8988T (cell line): ENCODE results near the gene STEAP3.
"Not testable (repeated sequence)": the region's sequence is repeated elsewhere in the genome, so short reads cannot be mapped to it uniquely, and the experiment has no call there.

ENCODE experiments used
- DNase-seq: peaks from one replicate; pipeline ENCODE4 v3.0.0; 2011

Gene STEAP3

GRCh38 chr2:119265693-119266066 is 42.0 kb downstream of the STEAP3 start:
- DNase-seq: no peak

GRCh38 chr2:119266091-119266589 is 42.5 kb downstream of the STEAP3 start:
- no peak for DNase-seq

DNA sequence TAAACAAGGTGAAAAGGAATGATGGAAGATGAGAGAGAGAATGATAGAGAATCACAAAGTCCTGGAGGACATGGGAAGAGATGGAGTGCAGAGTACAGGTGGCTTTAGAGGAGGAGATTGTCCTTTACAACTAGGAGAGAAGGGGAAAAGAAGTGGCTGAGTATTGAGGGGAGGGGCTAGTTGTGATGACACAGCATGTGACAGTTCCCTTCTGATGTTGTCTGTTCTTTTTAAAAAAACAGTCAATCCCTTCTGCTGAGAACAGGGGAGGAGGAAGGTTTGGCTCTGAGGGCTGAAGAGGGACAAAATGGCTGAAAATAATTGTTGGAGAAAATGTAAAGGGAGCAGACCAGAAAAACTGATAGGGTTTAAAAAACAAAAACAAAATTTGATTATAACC is 44.0 kb downstream of the STEAP3 start:
- no peak for DNase-seq

- DNase-seq: no peak
Measured at GRCh38 chr2:119276864-119277263, 53.2 kb downstream of the STEAP3 start.

- DNase-seq: not testable (repeated sequence)
Measured at GRCh38 chr2:119278385-119278784, 54.8 kb downstream of the STEAP3 start.

- DNase-seq: no peak
Measured at GRCh38 chr2:119278946-119279345, 55.3 kb downstream of the STEAP3 start.

- no peak for DNase-seq
Measured at GRCh38 chr2:119279666-119280065, 56.0 kb downstream of the STEAP3 start.

GRCh38 chr2:119280680-119281079 is 57.0 kb downstream of the STEAP3 start:
- no peak for DNase-seq

DNA sequence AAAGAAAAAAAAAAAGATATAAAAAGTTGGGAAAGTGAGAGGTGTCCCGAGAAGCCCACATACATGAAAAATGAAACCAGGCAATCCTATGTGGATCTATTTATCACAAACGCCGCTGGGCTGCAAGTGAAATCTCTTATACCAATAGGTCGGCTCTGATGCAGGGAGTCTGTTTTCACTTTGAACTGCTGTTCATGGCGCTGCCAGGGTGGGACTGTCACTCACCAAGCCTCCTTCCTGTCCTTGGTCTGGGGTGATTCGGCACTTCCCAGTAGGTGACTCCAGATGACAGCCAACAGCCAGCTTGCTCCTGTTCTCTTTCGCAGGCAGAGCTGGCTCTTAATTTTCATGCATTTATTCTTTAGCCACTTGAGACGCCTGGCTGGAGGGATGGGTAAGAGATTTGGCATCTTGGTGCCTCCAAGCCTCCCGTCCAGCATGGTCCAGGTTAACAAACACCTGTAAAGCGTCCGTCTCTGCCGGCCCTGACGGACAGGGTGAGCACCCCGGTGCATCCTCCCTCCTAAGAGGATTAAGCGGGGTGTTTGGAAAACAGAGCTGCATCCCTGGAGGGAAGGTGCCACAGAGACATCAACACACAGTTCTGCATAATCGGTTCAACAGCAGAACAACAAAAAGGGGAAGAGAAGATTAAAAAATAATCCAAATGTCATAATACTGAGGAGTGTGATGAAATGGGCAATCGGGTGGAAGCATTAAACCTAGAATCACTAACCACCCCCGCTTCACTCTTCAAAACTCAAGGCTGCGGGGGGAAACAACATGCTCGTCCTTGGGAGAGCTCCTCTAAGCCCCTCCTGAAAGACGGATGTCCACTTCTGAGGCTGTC is 58.7 kb downstream of the STEAP3 start:
- no peak for DNase-seq

DNA sequence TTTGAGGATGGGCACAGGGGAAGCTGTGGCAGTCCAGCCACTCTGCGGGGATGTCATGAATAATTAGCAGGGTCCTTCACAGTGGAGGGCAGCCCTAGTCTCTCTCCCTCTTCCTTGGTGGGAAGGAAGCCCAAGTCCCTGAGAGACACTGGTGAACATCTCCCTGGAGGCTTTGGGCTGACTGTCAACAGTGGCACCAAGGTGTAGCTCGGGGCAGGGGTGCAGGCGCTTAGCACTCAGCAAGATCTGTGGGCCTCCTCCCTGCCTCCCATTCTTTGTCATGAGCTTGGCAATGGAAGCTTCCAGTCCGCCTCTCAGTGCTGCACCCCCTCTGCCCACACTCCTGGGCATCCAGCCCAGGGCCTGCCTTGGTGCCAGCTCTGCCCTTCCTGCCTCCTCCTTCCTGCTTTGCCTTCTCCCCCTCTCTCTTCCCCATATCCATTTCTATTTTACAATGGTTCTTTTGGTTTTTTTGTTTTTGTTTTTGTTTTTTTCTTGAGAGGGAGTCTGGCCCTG is 59.4 kb downstream of the STEAP3 start:
- DNase-seq: no peak

DNA sequence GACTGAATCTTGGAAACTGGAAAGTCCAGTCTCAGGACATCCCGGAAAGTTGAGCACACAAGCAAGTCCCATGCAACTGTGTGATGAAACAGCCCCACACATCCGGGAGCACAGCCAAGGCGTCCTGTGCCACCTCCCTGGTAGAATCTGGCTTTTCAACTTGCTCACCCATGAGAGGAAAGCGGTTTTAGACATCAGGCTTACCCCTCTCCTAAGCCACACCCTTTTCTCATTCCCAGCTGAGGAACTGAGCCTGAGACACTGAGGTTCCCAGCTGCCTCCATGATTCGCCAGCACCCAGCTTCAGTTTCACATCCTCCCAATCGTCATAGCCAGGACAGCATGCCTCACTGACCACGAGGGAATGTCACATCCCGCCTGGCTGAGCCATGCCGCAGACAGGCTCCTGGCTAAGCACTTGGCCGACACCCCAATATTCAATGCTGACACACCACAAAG is 60.3 kb downstream of the STEAP3 start:
- no peak for DNase-seq

DNA sequence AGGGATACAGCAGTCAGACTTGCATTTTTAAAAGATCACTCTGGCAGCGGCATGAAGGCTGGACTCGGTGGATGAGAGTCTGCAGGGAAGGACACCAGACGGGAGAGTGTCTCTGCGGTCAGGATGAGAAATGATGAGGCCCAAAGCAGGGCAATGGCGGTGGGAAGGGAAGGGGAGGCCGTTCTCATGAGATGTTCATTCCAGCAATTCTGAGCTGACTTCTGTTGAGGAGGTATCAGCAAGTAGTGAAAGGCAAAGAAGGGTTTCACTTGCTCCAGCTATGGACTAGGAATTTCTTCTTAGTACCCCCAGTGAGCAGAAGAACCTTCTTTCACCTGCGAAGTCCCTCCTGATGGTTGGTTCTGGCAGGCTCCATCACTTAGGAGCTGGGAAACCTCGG is 63.0 kb downstream of the STEAP3 start:
- DNase-seq: no peak

GRCh38 chr2:119288576-119288975 is 64.9 kb downstream of the STEAP3 start:
- no peak for DNase-seq

DNA sequence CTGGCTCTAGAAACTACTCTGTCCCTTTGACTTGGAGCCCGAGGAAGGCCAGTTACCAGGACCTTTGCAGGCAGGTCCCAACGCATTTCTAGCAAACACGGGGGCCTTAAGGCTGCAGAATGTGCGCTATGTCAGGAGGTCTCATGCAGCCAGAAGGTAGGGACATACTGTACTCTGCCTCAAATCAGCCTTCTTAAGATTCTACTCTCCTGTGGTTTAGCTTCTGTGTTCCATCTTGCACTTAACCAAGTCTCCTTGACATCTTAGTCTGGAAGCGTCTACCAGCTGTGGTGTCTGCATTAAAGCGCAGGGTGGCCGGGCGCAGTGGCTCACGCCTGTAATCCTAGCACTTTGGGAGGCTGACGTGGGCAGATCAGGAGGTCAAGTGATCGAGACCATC is 65.5 kb downstream of the STEAP3 start:
- DNase-seq: no peak

GRCh38 chr2:119289642-119290041 is 66.0 kb downstream of the STEAP3 start:
- no peak for DNase-seq

DNA sequence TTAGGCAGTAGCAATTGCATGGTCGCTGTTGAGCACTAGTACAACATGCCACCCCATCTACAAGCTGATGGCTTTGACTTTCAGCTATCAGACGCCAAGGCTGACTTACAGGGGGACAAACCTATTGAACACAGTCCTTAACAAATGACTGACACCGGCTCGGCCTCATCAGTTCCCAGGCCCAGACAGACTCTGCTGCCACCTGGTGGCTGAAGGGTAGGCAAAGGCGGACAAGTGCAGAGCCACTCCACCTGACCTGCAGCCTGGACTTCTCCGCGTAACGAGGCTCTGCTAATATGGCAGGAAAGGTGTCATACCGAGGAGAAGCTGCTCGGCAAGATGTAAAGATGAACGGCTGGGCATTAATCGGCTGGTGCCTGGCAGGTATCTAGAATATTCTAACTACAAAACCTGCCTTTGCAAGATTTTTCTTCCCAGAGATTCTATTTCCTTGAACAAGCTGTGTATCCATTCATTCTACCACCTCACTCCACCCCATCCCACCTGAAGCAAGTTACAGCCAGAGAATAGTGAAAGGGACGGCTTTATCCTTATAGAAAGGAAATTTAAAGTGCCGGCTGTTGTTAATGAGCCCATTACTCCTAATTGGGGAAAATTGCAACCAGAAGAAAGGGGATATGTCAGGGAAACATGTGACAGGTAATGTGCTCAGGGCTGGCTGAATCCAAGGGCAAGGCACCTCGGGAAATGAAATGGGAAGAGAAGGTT is 67.4 kb downstream of the STEAP3 start:
- peak; percentile 79 for DNase-seq

DNA sequence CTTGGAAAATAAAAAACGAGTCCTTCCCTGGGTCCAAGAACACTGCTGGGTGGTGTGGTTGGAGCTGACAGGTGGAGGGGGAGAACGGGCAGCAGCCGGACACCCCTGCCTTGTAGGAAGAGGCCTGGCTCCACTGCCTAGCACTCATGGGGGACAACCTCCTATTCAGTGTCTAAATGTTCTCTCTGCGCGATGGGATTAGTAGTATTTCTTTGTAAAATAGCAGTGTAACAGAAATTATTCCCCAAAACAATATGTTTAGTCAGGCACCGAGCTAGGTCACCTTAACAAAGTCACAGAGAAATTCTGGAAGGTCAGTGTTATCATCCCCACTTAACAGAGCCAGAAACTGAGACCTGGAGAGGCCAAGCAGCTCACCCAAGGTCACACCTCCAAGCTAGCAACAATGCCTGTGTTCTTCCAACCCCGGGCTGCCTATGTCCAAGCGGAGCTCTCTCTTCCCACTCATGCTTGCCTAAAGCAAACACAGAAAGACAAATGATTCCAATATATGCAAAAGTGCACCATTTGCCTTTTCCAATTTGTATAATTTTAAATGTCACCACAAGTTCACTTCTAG is 68.0 kb downstream of the STEAP3 start:
- DNase-seq: no peak

- DNase-seq: no peak
Measured at GRCh38 chr2:119292226-119292625, 68.6 kb downstream of the STEAP3 start.

DNA sequence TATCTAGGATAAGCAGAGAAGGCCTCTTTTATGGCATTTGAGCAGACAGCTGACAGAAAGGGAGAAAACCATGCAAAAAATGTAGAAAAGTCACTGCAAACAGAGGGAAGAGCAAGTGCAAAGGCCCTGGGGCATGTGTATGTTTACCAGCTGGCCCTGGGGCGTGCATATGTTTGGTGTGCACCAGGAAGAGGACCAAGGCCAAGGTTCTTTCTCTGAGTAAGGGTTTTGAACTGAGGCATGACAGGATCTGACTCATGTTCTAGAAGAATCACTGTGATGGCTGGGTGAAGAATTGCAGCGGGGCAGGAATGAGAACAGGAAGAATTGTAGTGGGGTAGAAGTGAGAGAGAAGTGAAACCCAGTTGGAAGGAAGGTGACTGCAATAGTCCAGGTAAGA is 69.6 kb downstream of the STEAP3 start:
- no peak for DNase-seq

DNA sequence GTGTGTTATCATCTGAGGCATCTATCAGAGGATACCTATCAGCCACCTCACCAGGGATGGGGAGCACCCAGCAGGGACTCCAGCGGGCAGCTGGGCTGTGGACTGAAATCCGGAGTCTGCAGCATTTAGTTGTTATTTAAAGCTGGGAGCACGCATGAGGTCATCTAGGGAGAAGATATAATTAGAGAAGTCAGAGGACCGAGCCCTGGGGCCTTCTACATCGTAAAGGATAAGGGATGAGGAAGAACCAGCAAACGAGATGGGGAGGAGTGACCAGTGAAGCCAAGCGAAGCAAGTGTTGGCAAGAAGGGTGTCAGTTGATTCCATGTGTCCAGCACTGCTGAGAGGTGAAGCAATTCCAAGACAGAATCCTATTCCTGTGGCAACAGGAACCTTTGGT is 70.3 kb downstream of the STEAP3 start:
- DNase-seq: no peak

DNA sequence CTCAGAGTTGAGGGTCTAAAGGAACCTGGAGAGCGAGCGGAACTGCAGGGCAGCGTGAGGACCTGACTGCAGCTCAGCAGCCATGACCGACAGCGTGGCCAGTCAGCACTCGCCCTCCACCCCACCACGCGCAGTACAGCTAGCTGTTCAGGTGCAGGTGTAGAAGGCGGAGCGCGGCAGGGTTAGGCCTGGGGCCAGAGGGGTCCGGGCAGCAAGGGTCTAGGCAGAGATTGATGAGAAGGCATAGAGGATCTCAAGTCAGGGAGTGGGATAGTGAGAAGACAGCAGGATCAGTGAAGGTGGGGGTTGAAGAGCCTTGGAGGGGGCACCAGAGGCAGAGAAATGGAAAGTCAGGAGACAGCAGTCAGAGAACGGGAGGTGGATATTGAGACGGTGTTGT is 71.0 kb downstream of the STEAP3 start:
- DNase-seq: no peak

DNA sequence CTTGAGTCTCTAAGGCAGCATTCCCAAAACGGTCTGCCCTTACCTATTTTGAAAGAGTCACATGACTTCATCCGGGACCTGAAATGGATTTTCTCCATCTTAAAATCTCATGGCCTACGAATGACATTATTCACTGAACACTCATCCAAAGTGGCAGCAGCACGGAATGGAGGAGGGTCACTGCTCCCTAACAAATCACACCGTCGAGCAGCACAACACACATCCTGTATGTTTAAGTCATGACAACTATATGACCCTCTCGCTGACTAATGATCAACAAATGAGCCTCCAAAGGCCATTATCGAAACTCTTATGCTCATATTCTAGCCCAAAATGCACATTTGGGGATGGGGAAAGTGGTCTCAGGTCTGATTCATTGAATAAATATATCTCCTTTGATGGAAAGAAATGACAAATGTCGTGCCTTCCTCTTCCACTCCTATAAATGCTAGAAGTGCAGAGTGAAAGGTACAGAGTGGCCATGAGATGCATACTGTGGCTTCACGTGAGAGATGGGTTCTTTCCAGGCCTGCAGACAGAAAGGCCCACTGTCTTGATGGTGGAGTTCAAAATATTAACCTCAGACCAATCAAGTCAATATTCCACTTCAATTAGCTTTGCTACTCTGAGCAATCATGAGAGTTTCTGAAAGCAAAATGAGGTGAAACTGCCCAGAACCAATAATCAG is 72.2 kb downstream of the STEAP3 start:
- DNase-seq: no peak

DNA sequence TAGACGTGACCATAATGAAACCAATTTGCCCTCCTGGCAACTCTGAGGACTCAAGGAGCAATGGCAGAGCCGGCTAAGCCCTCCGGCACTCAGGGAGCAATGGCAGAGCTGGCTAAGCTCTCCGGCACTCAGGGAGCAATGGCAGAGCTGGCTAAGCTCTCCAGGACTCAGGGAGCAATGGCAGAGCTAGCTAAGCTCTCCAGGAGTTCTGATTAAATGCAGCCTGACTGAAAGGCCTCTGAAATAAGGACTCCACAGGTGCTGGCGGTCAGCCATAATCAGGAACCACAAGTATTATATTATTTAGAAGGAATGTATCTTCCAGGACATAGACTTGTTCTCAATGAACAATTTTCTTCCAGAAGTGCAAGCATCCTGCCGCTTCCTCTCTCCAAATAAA is 77.8 kb downstream of the STEAP3 start:
- no peak for DNase-seq
